ENCODE results near the gene ATP8B4.

DNA sequence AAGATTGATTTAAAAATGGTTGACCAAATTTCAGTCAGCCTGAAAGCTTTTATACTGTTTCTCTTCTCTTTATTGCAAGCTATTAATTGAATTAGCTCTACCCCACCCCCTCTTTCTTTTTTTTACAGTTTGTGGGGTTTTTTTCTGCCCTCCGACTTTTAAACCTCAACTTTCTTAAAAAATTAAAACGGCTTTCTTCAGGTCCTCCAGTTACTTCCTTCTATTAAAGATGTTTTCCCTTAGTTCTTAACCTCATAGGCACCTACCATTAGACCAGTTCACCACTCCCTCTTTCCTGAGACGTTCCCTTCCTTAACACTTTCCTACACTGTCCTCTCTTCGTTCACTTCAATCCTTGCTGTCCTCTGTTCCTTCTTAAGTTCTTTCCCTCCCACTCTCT lies 52.4 kb downstream of the ATP8B4 start:
- TF ChIP-seq, protein P1, sequence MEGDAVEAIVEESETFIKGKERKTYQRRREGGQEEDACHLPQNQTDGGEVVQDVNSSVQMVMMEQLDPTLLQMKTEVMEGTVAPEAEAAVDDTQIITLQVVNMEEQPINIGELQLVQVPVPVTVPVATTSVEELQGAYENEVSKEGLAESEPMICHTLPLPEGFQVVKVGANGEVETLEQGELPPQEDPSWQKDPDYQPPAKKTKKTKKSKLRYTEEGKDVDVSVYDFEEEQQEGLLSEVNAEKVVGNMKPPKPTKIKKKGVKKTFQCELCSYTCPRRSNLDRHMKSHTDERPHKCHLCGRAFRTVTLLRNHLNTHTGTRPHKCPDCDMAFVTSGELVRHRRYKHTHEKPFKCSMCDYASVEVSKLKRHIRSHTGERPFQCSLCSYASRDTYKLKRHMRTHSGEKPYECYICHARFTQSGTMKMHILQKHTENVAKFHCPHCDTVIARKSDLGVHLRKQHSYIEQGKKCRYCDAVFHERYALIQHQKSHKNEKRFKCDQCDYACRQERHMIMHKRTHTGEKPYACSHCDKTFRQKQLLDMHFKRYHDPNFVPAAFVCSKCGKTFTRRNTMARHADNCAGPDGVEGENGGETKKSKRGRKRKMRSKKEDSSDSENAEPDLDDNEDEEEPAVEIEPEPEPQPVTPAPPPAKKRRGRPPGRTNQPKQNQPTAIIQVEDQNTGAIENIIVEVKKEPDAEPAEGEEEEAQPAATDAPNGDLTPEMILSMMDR (IDR thresholded peaks at IDR 0.05): no peak
- no peak for TF ChIP-seq POLR2A (IDR thresholded peaks at IDR 0.05)

Data from thyroid gland (tissue), 4 donors.